ENCODE measurements around the gene SLC40A1.

The SLC40A1 gene

DNA sequence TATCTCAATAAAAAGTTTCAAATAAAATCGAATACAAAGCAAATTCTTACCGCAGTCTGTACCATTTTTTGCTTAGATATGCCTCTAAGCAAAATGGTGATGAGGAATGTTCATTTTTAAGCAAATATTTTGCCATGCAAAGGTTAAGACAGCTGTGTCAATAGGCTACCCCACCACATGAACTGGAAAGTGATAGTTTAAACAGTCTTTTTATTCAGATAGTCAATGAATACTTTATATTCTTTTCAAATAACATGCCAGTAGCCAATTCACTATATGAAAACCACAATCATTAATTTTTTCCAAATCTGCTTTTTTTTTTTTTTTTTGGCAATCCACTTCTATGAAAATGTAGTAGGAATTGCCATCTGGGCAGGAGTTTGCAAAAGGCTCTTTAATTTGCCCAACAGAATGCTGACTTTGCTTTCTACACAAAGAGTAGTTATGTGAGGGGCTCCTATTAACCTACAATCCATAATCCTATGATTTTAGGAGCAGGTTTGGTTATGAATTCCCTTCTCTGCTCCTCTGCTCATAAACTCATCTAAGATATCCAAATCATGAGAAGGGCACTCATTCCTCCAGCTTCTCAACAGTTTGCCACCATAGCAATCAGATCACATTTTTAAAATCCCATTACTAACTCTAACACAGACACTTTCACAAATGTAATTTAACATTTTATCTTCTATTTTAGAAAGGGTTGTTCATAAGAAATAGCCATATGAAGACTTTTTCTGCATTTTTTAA is 69.2 kb downstream of the SLC40A1 start:
- Histone ChIP-seq H4K12ac (ENCODE audit: low read depth, low read length) (no peak overlapping the region), H3K36me3 (ENCODE audit: control insufficient read depth in 1 of 2, insufficient read depth in 2 of 2, low read length in 2 of 2) (no peaks in the 10 kb centered on the region), H3K23ac (ENCODE audit: low read length) (no peak overlapping the region), H3K27ac (ENCODE audit: low read depth, low read length) (no peak overlapping the region), H2AFZ (ENCODE audit: insufficient read depth, low read length, poor library complexity) (no peak overlapping the region), H3K18ac (ENCODE audit: low read length) (no peak overlapping the region), H3K4ac (ENCODE audit: low read depth, low read length) (no peak overlapping the region), H3K79me2 (ENCODE audit: control insufficient read depth, insufficient read depth, low read length, poor library complexity) (no peaks in the 10 kb centered on the region), H3K14ac (ENCODE audit: low read length) (no peak overlapping the region), H3K4me3 (ENCODE audit: low read depth, low read length) (no peak overlapping the region), H2BK12ac (ENCODE audit: low read length) (no peak overlapping the region), H3K4me1 (ENCODE audit: control insufficient read depth in 1 of 2, insufficient read depth in 2 of 2, low read length in 2 of 2) (peaks cover 0 to 4% of the 10 kb centered on the region in 2 experiments), H3K79me1 (ENCODE audit: low read length) (peaks cover 2% of the 10 kb centered on the region), H3K9me3 (ENCODE audit: insufficient read depth, low read depth, low read length) (peaks cover 3% of the 10 kb centered on the region), H3K27me3 (ENCODE audit: insufficient read depth, low read length) (no peaks in the 10 kb centered on the region), H2BK5ac (ENCODE audit: low read depth, low read length, poor library complexity) (no peak overlapping the region), H2BK120ac (ENCODE audit: insufficient read depth, low read length, poor library complexity) (no peak overlapping the region), H3K4me2 (ENCODE audit: low read length) (no peak overlapping the region), H4K8ac (ENCODE audit: low read depth, low read length) (no peak overlapping the region), H4K91ac (ENCODE audit: low read depth, low read length) (no peak overlapping the region), H3K9ac (ENCODE audit: low read length) (no peak overlapping the region), H2AK5ac (ENCODE audit: low read length) (no peak overlapping the region)
- DNase-seq: no peak
- no CpG with 5 or more reads among the region's 2 CpGs for WGBS (ENCODE audit: extremely low coverage, insufficient coverage, insufficient read length)

All from trophoblast cell (in vitro differentiated cells and primary cell).